Fibroblast of lung (primary cell): ENCODE results near the gene CPE. TPM values are rescaled to one million over a fixed set of nuclear protein-coding genes. Genes with fewer than 3 reads are reported as not detected.

Experiments used
- DNase-seq, 2 donors: peaks; one replicate each; pipeline versions ENCODE4 v3.0.0 to v3.0.0-alpha.2; 2010; ENCODE audit warnings: low read depth in 2 of 2
- H2AFZ ChIP-seq: 2 replicates; pipeline ENCODE4 v1.5.1; 2012; ENCODE audit warnings: low read length, control low read depth, inconsistent platforms
- H3K27ac ChIP-seq: 2 replicates; pipeline ENCODE4 v1.5.1; 2011; ENCODE audit warnings: low read length, control low read depth; ENCODE audit not compliant: insufficient read depth
- H3K27me3 ChIP-seq: 2 replicates; pipeline ENCODE4 v1.5.1; 2011; ENCODE audit warnings: mild to moderate bottlenecking, low read length; ENCODE audit not compliant: control insufficient read depth, insufficient read depth
- H3K36me3 ChIP-seq: 2 replicates; pipeline ENCODE4 v1.5.1; 2011; ENCODE audit warnings: low read length; ENCODE audit not compliant: control insufficient read depth, insufficient read depth
- H3K4me1 ChIP-seq: 2 replicates; pipeline ENCODE4 v1.5.1; 2011; ENCODE audit warnings: low read length; ENCODE audit not compliant: control insufficient read depth, insufficient read depth; ENCODE audit errors: extremely low read depth
- H3K4me2 ChIP-seq: 2 replicates; pipeline ENCODE4 v1.5.1; 2011; ENCODE audit warnings: low read length, control low read depth; ENCODE audit not compliant: insufficient read depth; ENCODE audit errors: extremely low read depth
- H3K4me3 ChIP-seq, 4 experiments: fragments of 200-600 bp in 1 of 4; sonication (generic) in 1 of 4; replicated peaks in 1 of 4; 2 replicates each; pipeline ENCODE4 v1.5.1; 2011 to 2016; ENCODE audit warnings: low read length in 4 of 4, low read depth in 3 of 4, mild to moderate bottlenecking in 3 of 4, control low read depth in 2 of 4, inconsistent platforms in 1 of 4, mixed read lengths in 1 of 4; ENCODE audit not compliant: insufficient read depth in 1 of 4; ENCODE audit errors: control extremely low read depth in 1 of 4
- H3K79me2 ChIP-seq: 2 replicates; pipeline ENCODE4 v1.5.1; 2012; ENCODE audit warnings: mild to moderate bottlenecking, low read length, inconsistent platforms; ENCODE audit not compliant: control insufficient read depth, insufficient read depth
- H3K9ac ChIP-seq: 2 replicates; pipeline ENCODE4 v1.5.1; 2011; ENCODE audit warnings: mild to moderate bottlenecking, low read length, control low read depth; ENCODE audit not compliant: insufficient read depth
- H3K9me3 ChIP-seq: 2 replicates; pipeline ENCODE4 v1.5.1; 2012; ENCODE audit warnings: low read depth, low read length; ENCODE audit not compliant: control insufficient read depth, insufficient read depth
- H4K20me1 ChIP-seq: 2 replicates; pipeline ENCODE4 v1.5.1; 2011; ENCODE audit warnings: low read length; ENCODE audit not compliant: control insufficient read depth, insufficient read depth; ENCODE audit errors: extremely low read depth
- CTCF ChIP-seq, 2 donors: IDR thresholded peaks in 1 of 2; conservative IDR thresholded peaks in 1 of 2; 1 replicate in 1 of 2; 2 replicates in 1 of 2; pipeline ENCODE4 v1.5.1; 2011 to 2012; ENCODE audit warnings: low read length in 2 of 2, control low read depth in 1 of 2, inconsistent platforms in 1 of 2, low read depth in 1 of 2, mild to moderate bottlenecking in 1 of 2
- EZH2 ChIP-seq: IDR thresholded peaks from 2 replicates; pipeline ENCODE4 v1.5.1; 2012; ENCODE audit warnings: low read length, control low read depth, mild to moderate bottlenecking; ENCODE audit errors: missing control alignments
- polyA plus RNA-seq, 2 donors: library from polyadenylated mRNA; depleted of rRNA in 1 of 2; stranded (reverse) in 1 of 2; unstranded in 1 of 2; fragments of >200 nt; gene quantifications; 2 replicates each; pipeline ENCODE4 v1.2.1, GENCODE V29; 2011 to 2012; ENCODE audit warnings: missing spikeins in 1 of 2
- total RNA-seq: library from RNA; depleted of rRNA; stranded (reverse); fragments of >200 nt; gene quantifications from 2 replicates; pipeline ENCODE4 v1.2.1, GENCODE V29; 2014

CPE gene
- total and polyA plus RNA-seq, 2 donors (not counting 1 experiment from before 2014, with no cell fraction given) = 20.2 to 51.7 TPM

GRCh38 chr4:165522050-165522449 is 143.2 kb downstream of the CPE start:
- Histone ChIP-seq H3K36me3 (no peaks in the 10 kb centered on the region), H3K9me3 (no peaks in the 10 kb centered on the region), H3K9ac (no peak overlapping the region), H3K4me1 (no peaks in the 10 kb centered on the region), H4K20me1 (no peaks in the 10 kb centered on the region), H3K27ac (no peak overlapping the region), H3K79me2 (no peaks in the 10 kb centered on the region), H3K4me2 (no peak overlapping the region), H2AFZ (no peak overlapping the region), H3K27me3 (no peaks in the 10 kb centered on the region), H3K4me3 (no peak overlapping the region)
- TF ChIP-seq CTCF (conservative IDR thresholded peaks at IDR 0.05 in 1 of 2, IDR thresholded peaks at IDR 0.05 in 1 of 2; ENCODE audit: low read depth in 1 of 2, low read length in 2 of 2) = no peak
- no peak for TF ChIP-seq EZH2
- no peak for DNase-seq

DNA sequence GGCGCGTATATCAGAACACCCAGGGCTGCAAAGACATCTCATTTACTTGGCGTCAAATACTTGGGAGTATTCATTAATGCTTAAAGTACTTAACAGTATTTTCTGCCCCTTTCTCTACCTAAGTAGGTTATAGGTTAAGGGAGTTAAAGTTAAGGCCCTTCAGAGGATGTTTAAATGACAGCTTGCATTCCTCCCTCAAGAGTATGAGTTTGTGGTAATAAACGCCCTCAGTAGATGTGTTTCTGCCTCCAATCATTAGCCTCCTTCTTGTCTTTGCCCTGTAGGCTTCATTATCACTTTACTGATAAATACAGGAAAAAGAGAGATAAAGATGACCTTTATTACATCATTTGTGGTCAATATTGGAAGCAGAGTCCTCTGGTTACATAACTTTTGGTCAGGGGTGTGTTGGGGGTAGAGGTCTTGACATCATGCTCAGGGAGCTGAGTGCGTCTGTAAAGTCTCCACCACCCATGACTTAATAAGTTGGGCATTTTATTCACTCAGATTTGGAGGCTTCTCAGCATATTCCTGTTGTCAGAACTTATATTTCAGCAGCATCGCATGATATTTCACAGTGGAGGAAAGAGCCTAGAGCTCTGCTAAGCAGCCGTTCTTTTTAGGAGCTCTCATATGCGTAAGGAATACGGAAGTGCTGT is 145.9 kb downstream of the CPE start:
- H3K4me1 ChIP-seq = no peaks in the 10 kb centered on the region
- H2AFZ ChIP-seq = no peak overlapping the region
- H3K9ac ChIP-seq = no peak overlapping the region
- no peaks in the 10 kb centered on the region for H3K36me3 ChIP-seq
- no peaks in the 10 kb centered on the region for H3K27me3 ChIP-seq
- H3K4me3 ChIP-seq = no peak overlapping the region
- no peaks in the 10 kb centered on the region for H4K20me1 ChIP-seq
- TF ChIP-seq EZH2 (no peak), CTCF (conservative IDR thresholded peaks at IDR 0.05 in 1 of 2, IDR thresholded peaks at IDR 0.05 in 1 of 2; ENCODE audit: low read depth in 1 of 2, low read length in 2 of 2) (no peak)
- no peak overlapping the region for H3K27ac ChIP-seq
- peak in 1 of 2 donors; percentile 49 for DNase-seq
- H3K79me2 ChIP-seq = no peaks in the 10 kb centered on the region
- H3K9me3 ChIP-seq = no peaks in the 10 kb centered on the region
- H3K4me2 ChIP-seq = no peak overlapping the region

DNA sequence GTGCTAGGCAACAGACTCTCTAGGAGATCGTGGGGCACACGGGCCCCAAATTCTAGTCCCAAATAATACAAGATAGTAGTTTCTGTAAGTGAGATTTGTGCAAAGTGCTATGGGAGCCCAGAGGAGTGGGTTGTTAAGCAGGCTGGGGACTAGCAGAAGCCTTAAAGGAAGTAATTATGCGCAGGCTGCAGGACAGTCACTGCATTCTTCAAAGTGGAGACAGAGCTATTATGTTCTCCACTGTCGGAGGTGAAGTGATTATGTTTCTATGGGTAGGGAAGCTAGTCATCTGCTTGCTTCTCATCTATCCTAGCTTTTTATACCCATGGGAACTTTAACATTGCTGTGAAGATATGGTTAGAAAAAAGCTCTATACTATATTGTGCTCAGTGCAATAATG is 154.2 kb downstream of the CPE start:
- Histone ChIP-seq H3K4me1 (no peaks in the 10 kb centered on the region), H3K4me3 (no peak overlapping the region), H3K4me2 (no peak overlapping the region), H3K9ac (no peak overlapping the region), H2AFZ (no peak overlapping the region), H3K36me3 (no peaks in the 10 kb centered on the region), H3K9me3 (no peaks in the 10 kb centered on the region), H4K20me1 (no peaks in the 10 kb centered on the region), H3K27me3 (no peaks in the 10 kb centered on the region), H3K27ac (no peak overlapping the region), H3K79me2 (no peaks in the 10 kb centered on the region)
- DNase-seq = no peak
- no peak for TF ChIP-seq CTCF (conservative IDR thresholded peaks at IDR 0.05 in 1 of 2, IDR thresholded peaks at IDR 0.05 in 1 of 2; ENCODE audit: low read depth in 1 of 2, low read length in 2 of 2)
- no peak for TF ChIP-seq EZH2
